ENCODE data around the gene CBY1.

CBY1 gene

GRCh38 chr22:38685761-38686160, 29.3 kb downstream of the CBY1 start:
- Histone ChIP-seq H3K36me3 (ENCODE audit: insufficient read depth, low read length) (peaks cover 53% of the 10 kb centered on the region; the same call in 1 of the 2 replicates), H2AFZ (ENCODE audit: low read length) (no peak overlapping the region), H3F3A (ENCODE audit: low read depth) (no peaks in the 10 kb centered on the region), H3K4me1 (ENCODE audit: insufficient read depth, low read length, poor library complexity, severe bottlenecking) (peaks cover 10% of the 10 kb centered on the region), H3K4me3 (ENCODE audit: low read length, poor library complexity, severe bottlenecking) (no peak overlapping the region), H3K79me2 (ENCODE audit: insufficient read depth, low read length) (peaks cover 25% of the 10 kb centered on the region), H3K9me3 (ENCODE audit: insufficient read depth, low read depth, low read length) (no peaks in the 10 kb centered on the region), H3K27me3 (ENCODE audit: insufficient read depth, low read length, poor library complexity, severe bottlenecking) (no peaks in the 10 kb centered on the region), H4K20me1 (ENCODE audit: insufficient read depth, low read length, poor library complexity, severe bottlenecking) (peaks cover 7% of the 10 kb centered on the region), H3K4me2 (ENCODE audit: low read depth, low read length, poor library complexity, severe bottlenecking) (no peak overlapping the region), H3K9ac (ENCODE audit: low read depth, low read length, poor library complexity, severe bottlenecking) (no peak overlapping the region), H3K9me2 (replicated peaks; ENCODE audit: low read depth, low read length) (no peaks in the 10 kb centered on the region)
- TF ChIP-seq EZH2phosphoT487 (IDR thresholded peaks at IDR 0.05; ENCODE audit: borderline replicate concordance) (no peak), CTCF (conservative IDR thresholded peaks at IDR 0.05; ENCODE audit: low read length) (no peak)

- Histone ChIP-seq H4K20me1 (ENCODE audit: insufficient read depth, low read length, poor library complexity, severe bottlenecking) (peaks cover 7% of the 10 kb centered on the region), H3K9me2 (replicated peaks; ENCODE audit: low read depth, low read length) (no peaks in the 10 kb centered on the region), H2AFZ (ENCODE audit: low read length) (no peak overlapping the region), H3K79me2 (ENCODE audit: insufficient read depth, low read length) (peaks cover 27% of the 10 kb centered on the region; the same call in 1 of the 2 replicates), H3F3A (ENCODE audit: low read depth) (no peaks in the 10 kb centered on the region), H3K4me1 (ENCODE audit: insufficient read depth, low read length, poor library complexity, severe bottlenecking) (peaks cover 16% of the 10 kb centered on the region), H3K4me3 (ENCODE audit: low read length, poor library complexity, severe bottlenecking) (no peak overlapping the region), H3K9ac (ENCODE audit: low read depth, low read length, poor library complexity, severe bottlenecking) (no peak overlapping the region), H3K4me2 (ENCODE audit: low read depth, low read length, poor library complexity, severe bottlenecking) (no peak overlapping the region), H3K9me3 (ENCODE audit: insufficient read depth, low read depth, low read length) (no peaks in the 10 kb centered on the region), H3K27me3 (ENCODE audit: insufficient read depth, low read length, poor library complexity, severe bottlenecking) (no peaks in the 10 kb centered on the region), H3K36me3 (ENCODE audit: insufficient read depth, low read length) (peaks cover 40% of the 10 kb centered on the region; the same call in 1 of the 2 replicates)
- TF ChIP-seq CTCF (conservative IDR thresholded peaks at IDR 0.05; ENCODE audit: low read length) (no peak), EZH2phosphoT487 (IDR thresholded peaks at IDR 0.05; ENCODE audit: borderline replicate concordance) (no peak)
These were observed 33.2 kb downstream of the CBY1 start for GRCh38 chr22:38689651-38690050.

DNA sequence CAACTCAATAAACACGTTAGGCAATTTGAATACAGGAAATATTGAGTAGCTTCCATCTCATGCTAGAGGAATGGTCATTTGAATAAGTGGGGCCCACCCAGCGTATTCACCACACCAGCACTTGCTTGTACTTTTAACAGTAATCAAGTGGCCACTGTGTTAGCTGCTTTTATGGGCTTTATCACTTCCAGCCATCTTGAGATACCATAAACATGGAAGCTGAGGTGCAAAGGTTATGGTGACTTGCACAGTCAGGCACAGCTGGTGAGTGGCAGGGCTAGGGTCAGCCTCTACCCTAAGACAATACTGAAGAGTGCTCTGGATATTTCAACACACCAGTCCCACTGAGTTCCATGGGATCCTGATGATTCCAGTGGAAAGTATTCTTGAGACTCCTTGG, 37.6 kb downstream of the CBY1 start:
- no peaks in the 10 kb centered on the region for H3F3A ChIP-seq (ENCODE audit: low read depth)
- no peaks in the 10 kb centered on the region for H3K9me3 ChIP-seq (ENCODE audit: insufficient read depth, low read depth, low read length)
- H3K27me3 ChIP-seq (ENCODE audit: insufficient read depth, low read length, poor library complexity, severe bottlenecking) = no peaks in the 10 kb centered on the region
- no peak overlapping the region for H3K9ac ChIP-seq (ENCODE audit: low read depth, low read length, poor library complexity, severe bottlenecking)
- H4K20me1 ChIP-seq (ENCODE audit: insufficient read depth, low read length, poor library complexity, severe bottlenecking) = peaks cover 13% of the 10 kb centered on the region
- H3K79me2 ChIP-seq (ENCODE audit: insufficient read depth, low read length) = peaks cover 70% of the 10 kb centered on the region
- H3K4me2 ChIP-seq (ENCODE audit: low read depth, low read length, poor library complexity, severe bottlenecking) = peak overlapping the region; percentile 99
- H3K4me3 ChIP-seq (ENCODE audit: low read length, poor library complexity, severe bottlenecking) = peak overlapping the region; percentile 38
- H3K36me3 ChIP-seq (ENCODE audit: insufficient read depth, low read length) = peaks cover 3% of the 10 kb centered on the region; the same call in 1 of the 2 replicates
- H3K4me1 ChIP-seq (ENCODE audit: insufficient read depth, low read length, poor library complexity, severe bottlenecking) = peaks cover 53% of the 10 kb centered on the region
- H3K9me2 ChIP-seq (replicated peaks; ENCODE audit: low read depth, low read length) = no peaks in the 10 kb centered on the region
- TF ChIP-seq CTCF (conservative IDR thresholded peaks at IDR 0.05; ENCODE audit: low read length) = no peak
- H2AFZ ChIP-seq (ENCODE audit: low read length) = no peak overlapping the region
